A673 (cell line): ENCODE measurements around the gene WNT2.

Experiments
- EZH2 ChIP-seq: fragments of 200-600 bp; sonication (generic); IDR thresholded peaks from 2 replicates; pipeline ENCODE4 v1.6.1; 2017; ENCODE audit warnings: borderline replicate concordance, low read depth, mild to moderate bottlenecking, mixed read lengths, antibody characterized with exemption, low read length; ENCODE audit not compliant: poor library complexity, severe bottlenecking
- TF ChIP-seq, protein P1 (sequence below): fragments of 300-800, 200-600 bp; sonication (generic); conservative IDR thresholded peaks from 2 replicates; pipeline ENCODE4 v1.5.1; 2017; ENCODE audit warnings: low read depth, mild to moderate bottlenecking, antibody characterized with exemption, low read length, moderate library complexity, mixed read lengths

DNA sequence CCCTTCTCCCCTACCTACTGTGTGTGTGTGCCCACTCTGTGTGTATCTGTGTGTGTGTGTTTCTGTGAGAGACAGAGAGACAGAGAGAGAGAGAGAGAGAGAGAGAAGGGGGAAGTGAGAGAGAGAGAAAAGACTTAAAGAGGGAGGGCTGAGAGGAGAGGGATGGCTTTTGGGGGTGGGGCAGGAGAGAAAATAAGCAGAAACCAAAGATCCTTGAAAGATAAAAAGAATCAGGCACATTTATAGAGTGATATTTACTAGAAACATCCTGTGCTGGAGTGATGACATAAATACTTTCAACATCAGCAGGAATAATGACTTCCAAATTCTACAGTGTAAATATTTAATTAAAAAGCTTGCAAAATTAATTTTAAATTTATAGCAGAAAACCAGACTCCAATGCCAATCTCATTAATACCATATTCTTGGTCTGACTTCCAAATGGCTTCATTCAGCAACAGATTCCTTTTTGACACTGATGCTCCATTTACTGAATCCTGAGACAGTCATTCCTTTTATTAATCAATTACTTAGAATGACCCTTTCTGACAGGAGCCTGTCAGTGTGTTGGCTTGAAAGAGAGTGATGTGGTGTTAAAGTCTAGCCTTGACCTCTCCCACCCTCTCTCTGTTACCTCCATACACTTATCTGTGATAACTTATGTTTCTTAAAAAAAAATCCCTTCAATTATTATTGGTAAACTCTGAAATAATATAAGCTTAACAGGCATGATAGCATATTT lies 41.7 kb upstream of the WNT2 start:
- TF ChIP-seq, protein P1, sequence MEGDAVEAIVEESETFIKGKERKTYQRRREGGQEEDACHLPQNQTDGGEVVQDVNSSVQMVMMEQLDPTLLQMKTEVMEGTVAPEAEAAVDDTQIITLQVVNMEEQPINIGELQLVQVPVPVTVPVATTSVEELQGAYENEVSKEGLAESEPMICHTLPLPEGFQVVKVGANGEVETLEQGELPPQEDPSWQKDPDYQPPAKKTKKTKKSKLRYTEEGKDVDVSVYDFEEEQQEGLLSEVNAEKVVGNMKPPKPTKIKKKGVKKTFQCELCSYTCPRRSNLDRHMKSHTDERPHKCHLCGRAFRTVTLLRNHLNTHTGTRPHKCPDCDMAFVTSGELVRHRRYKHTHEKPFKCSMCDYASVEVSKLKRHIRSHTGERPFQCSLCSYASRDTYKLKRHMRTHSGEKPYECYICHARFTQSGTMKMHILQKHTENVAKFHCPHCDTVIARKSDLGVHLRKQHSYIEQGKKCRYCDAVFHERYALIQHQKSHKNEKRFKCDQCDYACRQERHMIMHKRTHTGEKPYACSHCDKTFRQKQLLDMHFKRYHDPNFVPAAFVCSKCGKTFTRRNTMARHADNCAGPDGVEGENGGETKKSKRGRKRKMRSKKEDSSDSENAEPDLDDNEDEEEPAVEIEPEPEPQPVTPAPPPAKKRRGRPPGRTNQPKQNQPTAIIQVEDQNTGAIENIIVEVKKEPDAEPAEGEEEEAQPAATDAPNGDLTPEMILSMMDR, result no peak
- TF ChIP-seq EZH2, result no peak
